GM23338 (cell line): ENCODE results near the gene RFX8. TPM values are rescaled to one million over a fixed set of nuclear protein-coding genes. Genes with fewer than 3 reads are reported as not detected.
A peak's percentile ranks its signal among the peaks of the same experiment; 100 is the strongest.

ENCODE experiments used
- ATAC-seq: fragments of 200-7000 bp; cut with Tn5 transposase; 3 replicates; pipeline ENCODE4 v1.9.1; 2020
- DNase-seq: peaks from one replicate; pipeline ENCODE4 v3.0.0-alpha.2; 2015; ENCODE audit warnings: low spot score
- H2AFZ ChIP-seq: fragments of 200-600 bp; sonication (generic); 2 replicates; pipeline ENCODE4 v1.8.0; 2016; ENCODE audit warnings: antibody characterized with exemption, mild to moderate bottlenecking, moderate library complexity
- H3F3A ChIP-seq: fragments of 200-600 bp; sonication (generic); replicated peaks from 2 replicates; pipeline ENCODE4 v1.8.0; 2017; ENCODE audit warnings: antibody characterized with exemption, mixed run types, low read depth
- H3K27ac ChIP-seq: fragments of 200-600 bp; sonication (generic); 2 replicates; pipeline ENCODE4 v1.6.1; 2016; ENCODE audit warnings: low read depth
- H3K27me3 ChIP-seq: fragments of 200-600 bp; sonication (generic); 2 replicates; pipeline ENCODE4 v1.8.0; 2016; ENCODE audit warnings: mild to moderate bottlenecking, mixed run types, moderate library complexity; ENCODE audit not compliant: insufficient read depth
- H3K36me3 ChIP-seq: fragments of 200-600 bp; sonication (generic); 2 replicates; pipeline ENCODE4 v1.8.0; 2016; ENCODE audit warnings: mild to moderate bottlenecking; ENCODE audit not compliant: insufficient read depth
- H3K4me1 ChIP-seq: fragments of 200-600 bp; sonication (generic); 2 replicates; pipeline ENCODE4 v1.8.0; 2016; ENCODE audit warnings: mild to moderate bottlenecking, moderate library complexity; ENCODE audit not compliant: insufficient read depth
- H3K4me2 ChIP-seq: fragments of 200-600 bp; sonication (generic); 2 replicates; pipeline ENCODE4 v1.7.1; 2017; ENCODE audit warnings: mixed run types
- H3K4me3 ChIP-seq: fragments of 200-600 bp; sonication (generic); 2 replicates; pipeline ENCODE4 v1.6.1; 2016; ENCODE audit warnings: mixed run types
- H3K79me2 ChIP-seq: fragments of 200-600 bp; sonication (generic); replicated peaks from 2 replicates; pipeline ENCODE4 v1.8.0; 2017; ENCODE audit warnings: mild to moderate bottlenecking; ENCODE audit not compliant: insufficient read depth
- H3K9me2 ChIP-seq: fragments of 200-600 bp; sonication (generic); 2 replicates; pipeline ENCODE4 v1.8.0; 2017; ENCODE audit not compliant: insufficient read depth
- H4K20me1 ChIP-seq: fragments of 200-600 bp; sonication (generic); replicated peaks from 2 replicates; pipeline ENCODE4 v1.8.0; 2017; ENCODE audit warnings: mild to moderate bottlenecking; ENCODE audit not compliant: insufficient read depth
- H3K27ac Mint-ChIP-seq: 2 replicates; pipeline ENCODE4 v1.8.0; 2020; ENCODE audit warnings: inconsistent platforms, mild to moderate bottlenecking, moderate library complexity, mixed read lengths
- H3K27me3 Mint-ChIP-seq: 3 replicates; pipeline ENCODE4 v1.8.0; 2022; ENCODE audit warnings: low read depth, mild to moderate bottlenecking, moderate library complexity, mixed read lengths, inconsistent platforms; ENCODE audit not compliant: insufficient read depth, poor library complexity
- H3K36me3 Mint-ChIP-seq: 3 replicates; pipeline ENCODE4 v1.8.0; 2021; ENCODE audit warnings: low read depth, mild to moderate bottlenecking, inconsistent platforms, moderate library complexity, mixed read lengths
- H3K4me1 Mint-ChIP-seq: 3 replicates; pipeline ENCODE4 v1.8.0; 2020; ENCODE audit warnings: mild to moderate bottlenecking, inconsistent platforms, mixed read lengths
- H3K4me3 Mint-ChIP-seq: 3 replicates; pipeline ENCODE4 v1.8.0; 2021; ENCODE audit warnings: moderate library complexity, mild to moderate bottlenecking, inconsistent platforms, mixed read lengths
- H3K9me3 Mint-ChIP-seq: 3 replicates; pipeline ENCODE4 v1.8.0; 2020; ENCODE audit warnings: moderate library complexity, mild to moderate bottlenecking, inconsistent platforms, mixed read lengths
- JUNB ChIP-seq: IDR thresholded peaks from one replicate; pipeline ENCODE4 v1.6.1; 2016; ENCODE audit warnings: antibody characterized with exemption; ENCODE audit not compliant: unreplicated experiment
- NANOG ChIP-seq: IDR thresholded peaks from 2 replicates; pipeline ENCODE4 v1.6.1; 2016; ENCODE audit warnings: antibody characterized with exemption, borderline replicate concordance
- POLR2AphosphoS5 ChIP-seq: IDR thresholded peaks from 2 replicates; pipeline ENCODE4 v1.6.1; 2016; ENCODE audit warnings: antibody characterized with exemption, low read depth
- STAT1 ChIP-seq: IDR thresholded peaks from one replicate; pipeline ENCODE4 v1.6.1; 2016; ENCODE audit warnings: antibody characterized with exemption; ENCODE audit not compliant: unreplicated experiment
- ZNF114 ChIP-seq: fragments of 250-450 bp; sonication (Bioruptor Pico); IDR thresholded peaks from 2 replicates; pipeline ENCODE4 v1.5.0; 2020; ENCODE audit warnings: mild to moderate bottlenecking, moderate library complexity
- ZNF331 ChIP-seq: fragments of 250-450 bp; sonication (Bioruptor Pico); IDR thresholded peaks from 2 replicates; pipeline ENCODE4 v1.5.0; 2020; ENCODE audit warnings: low read depth, mild to moderate bottlenecking, moderate library complexity
- polyA plus RNA-seq: library from polyadenylated mRNA; unstranded; fragments of >200 nt; fragmentation: Nextera tagmentation; extraction: Ambion mirVana; gene quantifications from 2 replicates; pipeline ENCODE4 v1.2.1, GENCODE V29; 2016
- total RNA-seq: library from RNA; depleted of rRNA; stranded (reverse); fragments of >200 nt; shearing (Covaris generic); gene quantifications from 2 replicates; pipeline ENCODE4 v1.2.3, GENCODE V29; 2014
- TF ChIP-seq, protein P1 (sequence below): IDR thresholded peaks from 2 replicates; pipeline ENCODE4 v1.6.1; 2016; ENCODE audit warnings: antibody characterized with exemption
- TF ChIP-seq, protein P2 (sequence below): IDR thresholded peaks from one replicate; pipeline ENCODE4 v1.6.1; 2018; ENCODE audit warnings: antibody characterized with exemption; ENCODE audit not compliant: unreplicated experiment
- TF ChIP-seq, protein P3 (sequence below), 2 experiments: fragments of 200-600 bp in 1 of 2; sonication (generic) in 1 of 2; conservative IDR thresholded peaks; 2 replicates each; pipeline versions ENCODE4 v1.5.1 to v1.6.1; 2016 to 2017; ENCODE audit warnings: antibody characterized with exemption in 2 of 2, low read depth in 2 of 2, mild to moderate bottlenecking in 2 of 2, moderate library complexity in 1 of 2

The RFX8 gene
- total and polyA plus RNA-seq, 2 experiments from 2014 or later, result 0.65 to 1.5 TPM

DNA sequence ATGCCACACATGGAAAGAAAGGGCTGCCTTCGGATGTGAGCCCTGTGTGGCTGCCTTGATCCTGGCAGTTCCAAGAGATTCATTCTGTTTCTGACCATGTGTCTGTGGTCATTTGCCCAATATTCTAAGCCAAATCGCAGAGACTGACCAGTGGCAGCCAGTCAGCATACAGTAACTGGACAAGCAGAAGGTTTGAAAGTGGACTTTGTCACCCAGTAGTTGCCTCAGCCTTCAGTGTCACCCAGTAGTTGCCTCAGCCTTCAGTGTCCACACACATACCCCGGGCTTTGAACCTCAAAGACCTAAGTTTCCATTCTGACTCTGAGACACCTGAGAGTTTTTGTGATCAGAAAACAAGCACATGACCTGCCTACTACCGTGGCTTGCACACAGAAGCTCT is 5.0 kb downstream of the RFX8 start:
- Histone ChIP-seq H3K9me2 (no peaks in the 10 kb centered on the region), H3K27ac (no peak overlapping the region), H3K4me3 (no peak overlapping the region), H3K4me2 (no peak overlapping the region), H3F3A (0 out of 2 replicates have a peak, but pooled peaks cover 1% of the 10 kb centered on the region), H2AFZ (no peak overlapping the region), H4K20me1 (no peaks in the 10 kb centered on the region), H3K27me3 (peaks cover under 1% of the 10 kb centered on the region; the same call in 1 of the 2 replicates), H3K79me2 (no peaks in the 10 kb centered on the region), H3K4me1 (peaks cover 10% of the 10 kb centered on the region), H3K36me3 (no peaks in the 10 kb centered on the region; the same call in 1 of the 2 replicates)
- DNase-seq (no peak), ATAC-seq (no peak)
- peaks cover 21% of the 10 kb centered on the region for H3K4me1 Mint-ChIP-seq
- no peak overlapping the region for H3K4me3 Mint-ChIP-seq
- peaks cover 7% of the 10 kb centered on the region for H3K27me3 Mint-ChIP-seq
- H3K27ac Mint-ChIP-seq, result no peak overlapping the region
- no peaks in the 10 kb centered on the region for H3K36me3 Mint-ChIP-seq
- no peak for TF ChIP-seq POLR2AphosphoS5
- TF ChIP-seq, protein P1, sequence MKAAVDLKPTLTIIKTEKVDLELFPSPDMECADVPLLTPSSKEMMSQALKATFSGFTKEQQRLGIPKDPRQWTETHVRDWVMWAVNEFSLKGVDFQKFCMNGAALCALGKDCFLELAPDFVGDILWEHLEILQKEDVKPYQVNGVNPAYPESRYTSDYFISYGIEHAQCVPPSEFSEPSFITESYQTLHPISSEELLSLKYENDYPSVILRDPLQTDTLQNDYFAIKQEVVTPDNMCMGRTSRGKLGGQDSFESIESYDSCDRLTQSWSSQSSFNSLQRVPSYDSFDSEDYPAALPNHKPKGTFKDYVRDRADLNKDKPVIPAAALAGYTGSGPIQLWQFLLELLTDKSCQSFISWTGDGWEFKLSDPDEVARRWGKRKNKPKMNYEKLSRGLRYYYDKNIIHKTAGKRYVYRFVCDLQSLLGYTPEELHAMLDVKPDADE, result no peak
- TF ChIP-seq, protein P2, sequence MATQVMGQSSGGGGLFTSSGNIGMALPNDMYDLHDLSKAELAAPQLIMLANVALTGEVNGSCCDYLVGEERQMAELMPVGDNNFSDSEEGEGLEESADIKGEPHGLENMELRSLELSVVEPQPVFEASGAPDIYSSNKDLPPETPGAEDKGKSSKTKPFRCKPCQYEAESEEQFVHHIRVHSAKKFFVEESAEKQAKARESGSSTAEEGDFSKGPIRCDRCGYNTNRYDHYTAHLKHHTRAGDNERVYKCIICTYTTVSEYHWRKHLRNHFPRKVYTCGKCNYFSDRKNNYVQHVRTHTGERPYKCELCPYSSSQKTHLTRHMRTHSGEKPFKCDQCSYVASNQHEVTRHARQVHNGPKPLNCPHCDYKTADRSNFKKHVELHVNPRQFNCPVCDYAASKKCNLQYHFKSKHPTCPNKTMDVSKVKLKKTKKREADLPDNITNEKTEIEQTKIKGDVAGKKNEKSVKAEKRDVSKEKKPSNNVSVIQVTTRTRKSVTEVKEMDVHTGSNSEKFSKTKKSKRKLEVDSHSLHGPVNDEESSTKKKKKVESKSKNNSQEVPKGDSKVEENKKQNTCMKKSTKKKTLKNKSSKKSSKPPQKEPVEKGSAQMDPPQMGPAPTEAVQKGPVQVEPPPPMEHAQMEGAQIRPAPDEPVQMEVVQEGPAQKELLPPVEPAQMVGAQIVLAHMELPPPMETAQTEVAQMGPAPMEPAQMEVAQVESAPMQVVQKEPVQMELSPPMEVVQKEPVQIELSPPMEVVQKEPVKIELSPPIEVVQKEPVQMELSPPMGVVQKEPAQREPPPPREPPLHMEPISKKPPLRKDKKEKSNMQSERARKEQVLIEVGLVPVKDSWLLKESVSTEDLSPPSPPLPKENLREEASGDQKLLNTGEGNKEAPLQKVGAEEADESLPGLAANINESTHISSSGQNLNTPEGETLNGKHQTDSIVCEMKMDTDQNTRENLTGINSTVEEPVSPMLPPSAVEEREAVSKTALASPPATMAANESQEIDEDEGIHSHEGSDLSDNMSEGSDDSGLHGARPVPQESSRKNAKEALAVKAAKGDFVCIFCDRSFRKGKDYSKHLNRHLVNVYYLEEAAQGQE, result no peak
- TF ChIP-seq ZNF114 (CRISPR knock-in tag), result no peak
- no peak for TF ChIP-seq NANOG
- TF ChIP-seq, protein P3, sequence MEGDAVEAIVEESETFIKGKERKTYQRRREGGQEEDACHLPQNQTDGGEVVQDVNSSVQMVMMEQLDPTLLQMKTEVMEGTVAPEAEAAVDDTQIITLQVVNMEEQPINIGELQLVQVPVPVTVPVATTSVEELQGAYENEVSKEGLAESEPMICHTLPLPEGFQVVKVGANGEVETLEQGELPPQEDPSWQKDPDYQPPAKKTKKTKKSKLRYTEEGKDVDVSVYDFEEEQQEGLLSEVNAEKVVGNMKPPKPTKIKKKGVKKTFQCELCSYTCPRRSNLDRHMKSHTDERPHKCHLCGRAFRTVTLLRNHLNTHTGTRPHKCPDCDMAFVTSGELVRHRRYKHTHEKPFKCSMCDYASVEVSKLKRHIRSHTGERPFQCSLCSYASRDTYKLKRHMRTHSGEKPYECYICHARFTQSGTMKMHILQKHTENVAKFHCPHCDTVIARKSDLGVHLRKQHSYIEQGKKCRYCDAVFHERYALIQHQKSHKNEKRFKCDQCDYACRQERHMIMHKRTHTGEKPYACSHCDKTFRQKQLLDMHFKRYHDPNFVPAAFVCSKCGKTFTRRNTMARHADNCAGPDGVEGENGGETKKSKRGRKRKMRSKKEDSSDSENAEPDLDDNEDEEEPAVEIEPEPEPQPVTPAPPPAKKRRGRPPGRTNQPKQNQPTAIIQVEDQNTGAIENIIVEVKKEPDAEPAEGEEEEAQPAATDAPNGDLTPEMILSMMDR (conservative IDR thresholded peaks at IDR 0.05; ENCODE audit: low read depth in 2 of 2), result no peak
- no peaks in the 10 kb centered on the region for H3K9me3 Mint-ChIP-seq

DNA sequence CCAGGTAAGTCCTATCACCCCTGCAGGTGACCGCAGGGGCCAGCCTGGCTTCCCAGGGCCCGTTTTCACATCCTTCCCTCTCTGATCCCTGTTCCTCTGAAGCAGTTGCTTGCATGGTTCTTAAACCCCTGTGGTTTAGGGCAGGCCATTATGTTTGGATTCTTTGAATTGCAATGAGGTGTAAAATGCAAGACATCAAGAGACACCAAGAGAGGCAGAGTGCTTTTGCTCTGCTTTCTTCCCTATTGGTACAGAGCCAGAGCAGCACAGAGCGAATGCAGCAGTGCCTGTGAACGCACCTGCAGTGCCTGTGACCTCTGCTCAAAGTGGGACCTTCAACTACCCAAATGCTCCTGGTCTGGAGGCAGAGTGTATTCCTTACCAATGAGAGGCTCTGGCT is 7.6 kb downstream of the RFX8 start:
- peak; percentile 91 for ATAC-seq
- no peak for TF ChIP-seq ZNF331 (CRISPR knock-in tag)
- no peak for TF ChIP-seq NANOG
- TF ChIP-seq, protein P1, result no peak
- TF ChIP-seq, protein P2, result no peak
- no peak for TF ChIP-seq STAT1
- no peak for TF ChIP-seq POLR2AphosphoS5
- no peak for TF ChIP-seq JUNB

More for the DNA sequence above, 7.6 kb downstream of the RFX8 start:
- Histone ChIP-seq H2AFZ (0 out of 2 replicates have a peak overlapping the region, but pooled peaks have one; percentile 64), H3K4me1 (peaks cover 6% of the 10 kb centered on the region; the same call in 1 of the 2 replicates), H4K20me1 (no peaks in the 10 kb centered on the region), H3K79me2 (no peaks in the 10 kb centered on the region), H3K4me2 (no peak overlapping the region), H3K27ac (no peak overlapping the region), H3F3A (no peaks in the 10 kb centered on the region), H3K4me3 (no peak overlapping the region), H3K36me3 (no peaks in the 10 kb centered on the region; the same call in 1 of the 2 replicates), H3K27me3 (no peaks in the 10 kb centered on the region), H3K9me2 (no peaks in the 10 kb centered on the region)
- Mint-ChIP-seq H3K36me3 (no peaks in the 10 kb centered on the region), H3K9me3 (no peaks in the 10 kb centered on the region), H3K27ac (peak overlapping the region; percentile 64; the same call in 1 of the 2 replicates), H3K27me3 (peaks cover 2% of the 10 kb centered on the region), H3K4me3 (no peak overlapping the region), H3K4me1 (peaks cover 21% of the 10 kb centered on the region)
- peak; percentile 40 for DNase-seq
